COLO668 (cell line): ENCODE measurements around the gene TSNAX.
"Not testable (repeated sequence)": the region's sequence is repeated elsewhere in the genome, so short reads cannot be mapped to it uniquely, and the experiment has no call there.

Source experiments
- DNase-seq: peaks from one replicate; lab custom pipeline; 2025; ENCODE audit not compliant: unreplicated experiment; lab: John Stamatoyannopoulos, UW

The TSNAX gene

GRCh38 chr1:231561647-231562383 lies 33.3 kb downstream of the TSNAX start:
- no peak for DNase-seq

- no peak for DNase-seq
Observed at GRCh38 chr1:231563247-231563646, 34.8 kb downstream of the TSNAX start.

GRCh38 chr1:231564373-231564772 lies 35.9 kb downstream of the TSNAX start:
- DNase-seq = no peak

- DNase-seq = no peak
Observed at GRCh38 chr1:231566496-231566895, 38.0 kb downstream of the TSNAX start.

GRCh38 chr1:231570262-231570661 lies 41.8 kb downstream of the TSNAX start:
- not testable (repeated sequence) for DNase-seq

GRCh38 chr1:231571904-231572303 lies 43.4 kb downstream of the TSNAX start:
- no peak for DNase-seq

- DNase-seq = no peak
Observed at GRCh38 chr1:231575472-231575871, 47.0 kb downstream of the TSNAX start.

- no peak for DNase-seq
Observed at GRCh38 chr1:231576804-231577718, 48.6 kb downstream of the TSNAX start.

GRCh38 chr1:231580874-231581273 lies 52.4 kb downstream of the TSNAX start:
- no peak for DNase-seq

GRCh38 chr1:231581859-231582258 lies 53.4 kb downstream of the TSNAX start:
- no peak for DNase-seq

GRCh38 chr1:231583376-231583775 lies 54.9 kb downstream of the TSNAX start:
- DNase-seq = no peak

- DNase-seq = peak; percentile 14
Observed at GRCh38 chr1:231584117-231584516, 55.6 kb downstream of the TSNAX start.

GRCh38 chr1:231584921-231585320 lies 56.5 kb downstream of the TSNAX start:
- no peak for DNase-seq

GRCh38 chr1:231590453-231591198 lies 62.2 kb downstream of the TSNAX start:
- DNase-seq = peak; percentile 40

- no peak for DNase-seq
Observed at GRCh38 chr1:231591466-231591865, 63.0 kb downstream of the TSNAX start.

- DNase-seq = no peak
Observed at GRCh38 chr1:231592809-231593208, 64.3 kb downstream of the TSNAX start.

- not testable (repeated sequence) for DNase-seq
Observed at GRCh38 chr1:231593264-231593663, 64.8 kb downstream of the TSNAX start.

GRCh38 chr1:231594123-231594522 lies 65.7 kb downstream of the TSNAX start:
- DNase-seq = no peak

GRCh38 chr1:231594749-231595148 lies 66.3 kb downstream of the TSNAX start:
- DNase-seq = no peak

GRCh38 chr1:231596337-231596791 lies 67.9 kb downstream of the TSNAX start:
- no peak for DNase-seq

- no peak for DNase-seq
Observed at GRCh38 chr1:231597971-231598370, 69.5 kb downstream of the TSNAX start.
